ENCODE results near the gene EVA1C.

DNA sequence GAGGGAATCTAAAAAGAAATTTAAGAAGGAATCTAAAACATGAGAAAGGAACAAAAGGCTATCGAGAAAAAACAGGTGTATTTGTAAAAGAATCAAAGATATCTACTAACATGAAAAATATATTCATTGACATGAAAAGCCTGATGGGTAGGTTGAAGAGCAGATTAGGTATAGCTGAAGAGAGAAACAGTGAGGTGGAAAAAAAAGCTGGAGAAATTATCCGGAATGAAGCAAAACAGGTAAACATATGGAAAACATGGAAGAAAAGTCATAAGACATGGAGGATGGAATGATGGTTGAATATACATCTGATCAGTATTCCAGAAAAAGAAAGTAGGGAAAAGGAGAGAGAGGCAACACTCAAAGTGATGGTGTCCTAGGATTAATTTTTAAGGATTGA is 9.6 kb downstream of the EVA1C start:
- TF ChIP-seq, protein P1, sequence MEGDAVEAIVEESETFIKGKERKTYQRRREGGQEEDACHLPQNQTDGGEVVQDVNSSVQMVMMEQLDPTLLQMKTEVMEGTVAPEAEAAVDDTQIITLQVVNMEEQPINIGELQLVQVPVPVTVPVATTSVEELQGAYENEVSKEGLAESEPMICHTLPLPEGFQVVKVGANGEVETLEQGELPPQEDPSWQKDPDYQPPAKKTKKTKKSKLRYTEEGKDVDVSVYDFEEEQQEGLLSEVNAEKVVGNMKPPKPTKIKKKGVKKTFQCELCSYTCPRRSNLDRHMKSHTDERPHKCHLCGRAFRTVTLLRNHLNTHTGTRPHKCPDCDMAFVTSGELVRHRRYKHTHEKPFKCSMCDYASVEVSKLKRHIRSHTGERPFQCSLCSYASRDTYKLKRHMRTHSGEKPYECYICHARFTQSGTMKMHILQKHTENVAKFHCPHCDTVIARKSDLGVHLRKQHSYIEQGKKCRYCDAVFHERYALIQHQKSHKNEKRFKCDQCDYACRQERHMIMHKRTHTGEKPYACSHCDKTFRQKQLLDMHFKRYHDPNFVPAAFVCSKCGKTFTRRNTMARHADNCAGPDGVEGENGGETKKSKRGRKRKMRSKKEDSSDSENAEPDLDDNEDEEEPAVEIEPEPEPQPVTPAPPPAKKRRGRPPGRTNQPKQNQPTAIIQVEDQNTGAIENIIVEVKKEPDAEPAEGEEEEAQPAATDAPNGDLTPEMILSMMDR (IDR thresholded peaks at IDR 0.05; ENCODE audit: extremely low read depth in 1 of 2, insufficient read depth in 1 of 2, low read depth in 1 of 2, low read length in 2 of 2): no peak
- TF ChIP-seq MAX (IDR thresholded peaks at IDR 0.05; ENCODE audit: insufficient read depth, insufficient read length) (no peak), POLR2A (IDR thresholded peaks at IDR 0.05; ENCODE audit: low read depth, low read length) (no peak), POLR2AphosphoS5 (IDR thresholded peaks at IDR 0.05; ENCODE audit: insufficient read depth, low read depth, low read length) (no peak), EZH2 (IDR thresholded peaks at IDR 0.05; ENCODE audit: borderline replicate concordance, low read depth, low read length, severe bottlenecking) (no peak)

All from endothelial cell of umbilical vein (primary cell).